Endothelial cell of umbilical vein (primary cell): ENCODE results near the gene FBXL17.

Experiments
- CTCF ChIP-seq, 2 donors: IDR thresholded peaks; 1 replicate in 1 of 2; 2 replicates in 1 of 2; pipeline ENCODE4 v1.5.1; 2011; ENCODE audit warnings: low read length in 2 of 2, mild to moderate bottlenecking in 2 of 2, moderate library complexity in 2 of 2, control low read depth in 1 of 2, inconsistent platforms in 1 of 2, low read depth in 1 of 2; ENCODE audit not compliant: insufficient read depth in 1 of 2; ENCODE audit errors: extremely low read depth in 1 of 2
- FOS ChIP-seq: IDR thresholded peaks from 2 replicates; pipeline ENCODE4 v1.6.1; 2011; ENCODE audit warnings: mild to moderate bottlenecking, low read length, moderate library complexity, borderline replicate concordance; ENCODE audit not compliant: insufficient read depth
- MAX ChIP-seq: IDR thresholded peaks from 2 replicates; pipeline ENCODE4 v1.6.1; 2011; ENCODE audit not compliant: insufficient read depth, insufficient read length
- MYC ChIP-seq: IDR thresholded peaks from one replicate; pipeline ENCODE4 v1.6.1; 2011; ENCODE audit warnings: mild to moderate bottlenecking, low read depth, low read length
- POLR2A ChIP-seq: IDR thresholded peaks from 2 replicates; pipeline ENCODE4 v1.6.1; 2012; ENCODE audit warnings: low read depth, mild to moderate bottlenecking, control low read depth, low read length
- POLR2AphosphoS5 ChIP-seq: IDR thresholded peaks from 2 replicates; pipeline ENCODE4 v1.6.1; 2012; ENCODE audit warnings: low read depth, mild to moderate bottlenecking, control low read depth, low read length, moderate library complexity; ENCODE audit not compliant: insufficient read depth

GRCh38 chr5:107873877-107874276 is 508.0 kb downstream of the FBXL17 start:
- TF ChIP-seq CTCF (IDR thresholded peaks at IDR 0.05; ENCODE audit: extremely low read depth in 1 of 2, insufficient read depth in 1 of 2, low read depth in 1 of 2, low read length in 2 of 2) (no peak), POLR2AphosphoS5 (no peak), MAX (no peak), POLR2A (no peak), MYC (no peak), FOS (no peak)
